ENCODE measurements around the gene EFL1. TPM values are rescaled to one million over a fixed set of nuclear protein-coding genes. Genes with fewer than 3 reads are reported as not detected.
"Not testable (repeated sequence)": the region's sequence is repeated elsewhere in the genome, so short reads cannot be mapped to it uniquely, and the experiment has no call there.

Gene EFL1
- total and polyA plus RNA-seq, 2 of the 8 experiments (the other 6 are each of a cell fraction or from before 2014, with no cell fraction given) = 10.8 to 31.5 TPM

- TF ChIP-seq CTCF (IDR thresholded peaks at IDR 0.05; ENCODE audit: control extremely low read depth in 1 of 3, insufficient read depth in 1 of 3, low read depth in 1 of 3, low read length in 3 of 3) (no peak), HDAC6 (IDR thresholded peaks at IDR 0.05; ENCODE audit: low read depth, low read length) (no peak), SIX5 (IDR thresholded peaks at IDR 0.05; ENCODE audit: low read depth, low read length) (no peak), TCF12 (IDR thresholded peaks at IDR 0.05; ENCODE audit: low read depth, low read length) (no peak), JUND (IDR thresholded peaks at IDR 0.05; ENCODE audit: low read length) (no peak)
Observed at GRCh38 chr15:82239685-82240391, 22.7 kb downstream of the EFL1 start (continued).

- not testable (repeated sequence) for FAIRE-seq
Observed at GRCh38 chr15:82237944-82238534, 24.5 kb downstream of the EFL1 start.

More at GRCh38 chr15:82237944-82238534, 24.5 kb downstream of the EFL1 start:
- H3K4ac ChIP-seq (replicated peaks; ENCODE audit: insufficient read length, low read depth, low read length); H3K9me3 ChIP-seq (ENCODE audit: insufficient read depth in 2 of 2, low read depth in 1 of 2, low read length in 1 of 2); H4K5ac ChIP-seq (ENCODE audit: insufficient read length, low read depth, low read length); H2AFZ ChIP-seq (ENCODE audit: low read length); H2BK120ac ChIP-seq (replicated peaks; ENCODE audit: low read depth, low read length); H3K4me3 ChIP-seq (ENCODE audit: extremely low read depth in 1 of 4, insufficient read depth in 2 of 4, low read depth in 3 of 4, low read length in 4 of 4); H3K23me2 ChIP-seq (ENCODE audit: low read depth, low read length); H4K91ac ChIP-seq (replicated peaks; ENCODE audit: insufficient read length, low read length); H3K23ac ChIP-seq (ENCODE audit: insufficient read length); H3K27ac ChIP-seq (ENCODE audit: low read depth, low read length); POLR2A ChIA-PET (ENCODE audit: partially characterized antibody); H3K79me2 ChIP-seq (ENCODE audit: control insufficient read depth in 1 of 2, insufficient read depth in 2 of 2, low read length in 2 of 2); H3K4me1 ChIP-seq (replicated peaks in 1 of 4; ENCODE audit: control insufficient read depth in 3 of 4, insufficient read depth in 4 of 4, low read length in 3 of 4); H3K4me2 ChIP-seq (ENCODE audit: insufficient read depth in 1 of 2, low read depth in 2 of 2, low read length in 2 of 2); H3K18ac ChIP-seq (ENCODE audit: extremely low read depth, low read length); H3K9ac ChIP-seq (replicated peaks in 1 of 4; ENCODE audit: extremely low read depth in 1 of 4, low read depth in 3 of 4, low read length in 3 of 4); H2BK12ac ChIP-seq (ENCODE audit: low read depth, low read length); H4K8ac ChIP-seq (ENCODE audit: extremely low read depth, insufficient read depth, low read length); H3K79me1 ChIP-seq (ENCODE audit: low read depth, low read length); CTCF ChIA-PET (ENCODE audit: partially characterized antibody); H3K27me3 ChIP-seq (replicated peaks in 1 of 4; ENCODE audit: control insufficient read depth in 3 of 4, extremely low read depth in 1 of 4, insufficient read depth in 3 of 4, low read length in 3 of 4); H2BK5ac ChIP-seq (ENCODE audit: low read depth, low read length); H2BK20ac ChIP-seq (ENCODE audit: low read length); H3K56ac ChIP-seq (replicated peaks; ENCODE audit: insufficient read length, low read depth, low read length); H3K14ac ChIP-seq (ENCODE audit: insufficient read length); H4K20me1 ChIP-seq (replicated peaks in 1 of 2; ENCODE audit: control insufficient read depth in 1 of 2, insufficient read depth in 2 of 2, low read length in 2 of 2); H2AK5ac ChIP-seq (ENCODE audit: low read depth, low read length); H2BK15ac ChIP-seq (ENCODE audit: low read length); DNase-seq (ENCODE audit: low read depth in 1 of 2, low spot score in 2 of 2): not testable (repeated sequence)
- WGBS, 2 experiments (ENCODE audit: extremely low coverage in 1 of 2, insufficient coverage in 1 of 2, insufficient read length in 1 of 2, insufficient replicate concordance in 2 of 2, low coverage in 1 of 2, low lambda C conversion rate in 2 of 2, missing lambda C conversion rate in 1 of 2) = 74% methylated on average over 2 of the region's 3 CpGs; no CpG with 5 or more reads in 1 of the 2 experiments
- H3K36me3 ChIP-seq (ENCODE audit: control insufficient read depth in 2 of 4, insufficient read depth in 4 of 4, low read length in 3 of 4) = peaks cover 2 to 21% (median 5%) of the 10 kb centered on the region in 4 experiments; a peak in 3 of 8 replicates
